SK-N-SH treated with all-trans-retinoic acid at 6 μM for 48 hours (cell line): ENCODE data around the gene ZBTB49.
A peak's percentile ranks its signal among the peaks of the same experiment; 100 is the strongest.

Experiments
- ATAC-seq: fragments of 200-7000 bp; cut with Tn5 transposase; 3 replicates; pipeline ENCODE4 v1.9.1; 2020; ENCODE audit warnings: mild to moderate bottlenecking, moderate library complexity
- ARNTL ChIP-seq: fragments of 450-650 bp; formaldehyde crosslinking; IDR thresholded peaks from 2 replicates; pipeline ENCODE4 v1.5.0; 2020; ENCODE audit warnings: low read depth, mild to moderate bottlenecking, moderate library complexity, borderline replicate concordance
- BACH2 ChIP-seq: fragments of 250-450 bp; sonication (Bioruptor Pico); IDR thresholded peaks from 2 replicates; pipeline ENCODE4 v1.9.0; 2021; ENCODE audit warnings: mild to moderate bottlenecking, borderline replicate concordance
- CSDC2 ChIP-seq: fragments of 250-450 bp; sonication (Bioruptor Pico); IDR thresholded peaks from 2 replicates; pipeline ENCODE4 v1.5.0; 2020; ENCODE audit warnings: mild to moderate bottlenecking, moderate library complexity
- GLIS3 ChIP-seq: fragments of 250-450 bp; sonication (Bioruptor Pico); IDR thresholded peaks from 2 replicates; pipeline ENCODE4 v1.5.0; 2020; ENCODE audit warnings: mild to moderate bottlenecking, moderate library complexity
- ISL1 ChIP-seq: fragments of 250-450 bp; sonication (Bioruptor Pico); IDR thresholded peaks from 2 replicates; pipeline ENCODE4 v2.1.2; 2022; ENCODE audit warnings: mild to moderate bottlenecking, moderate library complexity
- OSR1 ChIP-seq: fragments of 250-450 bp; sonication (Bioruptor Pico); IDR thresholded peaks from 2 replicates; pipeline ENCODE4 v1.8.0; 2022; ENCODE audit warnings: moderate library complexity, mild to moderate bottlenecking, inconsistent platforms
- TOX ChIP-seq: fragments of 250-450 bp; sonication (Bioruptor Pico); IDR thresholded peaks from 2 replicates; pipeline ENCODE4 v1.8.0; 2021; ENCODE audit warnings: mild to moderate bottlenecking, moderate library complexity, borderline replicate concordance
- ZFP3 ChIP-seq: fragments of 250-450 bp; sonication (Bioruptor Pico); IDR thresholded peaks from 2 replicates; pipeline ENCODE4 v1.5.0; 2020; ENCODE audit warnings: mild to moderate bottlenecking, moderate library complexity
- ZNF70 ChIP-seq: fragments of 450-650 bp; formaldehyde crosslinking; IDR thresholded peaks from 2 replicates; pipeline ENCODE4 v1.5.0; 2020; ENCODE audit warnings: mild to moderate bottlenecking, moderate library complexity
- ZNF8 ChIP-seq: fragments of 450-650 bp; formaldehyde crosslinking; IDR thresholded peaks from 2 replicates; pipeline ENCODE4 v1.5.0; 2020; ENCODE audit warnings: mild to moderate bottlenecking, moderate library complexity
- TF ChIP-seq, protein P1 (sequence below): fragments of 250-450 bp; sonication (Bioruptor Pico); IDR thresholded peaks from 2 replicates; pipeline ENCODE4 v1.8.0; 2021; ENCODE audit warnings: low read depth, mild to moderate bottlenecking, moderate library complexity, borderline replicate concordance
- TF ChIP-seq, protein P2 (sequence below): fragments of 250-450 bp; sonication (Bioruptor Pico); IDR thresholded peaks from 2 replicates; pipeline ENCODE4 v1.5.0; 2020; ENCODE audit warnings: mild to moderate bottlenecking, moderate library complexity

ZBTB49 gene, protein sequence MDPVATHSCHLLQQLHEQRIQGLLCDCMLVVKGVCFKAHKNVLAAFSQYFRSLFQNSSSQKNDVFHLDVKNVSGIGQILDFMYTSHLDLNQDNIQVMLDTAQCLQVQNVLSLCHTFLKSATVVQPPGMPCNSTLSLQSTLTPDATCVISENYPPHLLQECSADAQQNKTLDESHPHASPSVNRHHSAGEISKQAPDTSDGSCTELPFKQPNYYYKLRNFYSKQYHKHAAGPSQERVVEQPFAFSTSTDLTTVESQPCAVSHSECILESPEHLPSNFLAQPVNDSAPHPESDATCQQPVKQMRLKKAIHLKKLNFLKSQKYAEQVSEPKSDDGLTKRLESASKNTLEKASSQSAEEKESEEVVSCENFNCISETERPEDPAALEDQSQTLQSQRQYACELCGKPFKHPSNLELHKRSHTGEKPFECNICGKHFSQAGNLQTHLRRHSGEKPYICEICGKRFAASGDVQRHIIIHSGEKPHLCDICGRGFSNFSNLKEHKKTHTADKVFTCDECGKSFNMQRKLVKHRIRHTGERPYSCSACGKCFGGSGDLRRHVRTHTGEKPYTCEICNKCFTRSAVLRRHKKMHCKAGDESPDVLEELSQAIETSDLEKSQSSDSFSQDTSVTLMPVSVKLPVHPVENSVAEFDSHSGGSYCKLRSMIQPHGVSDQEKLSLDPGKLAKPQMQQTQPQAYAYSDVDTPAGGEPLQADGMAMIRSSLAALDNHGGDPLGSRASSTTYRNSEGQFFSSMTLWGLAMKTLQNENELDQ

DNA sequence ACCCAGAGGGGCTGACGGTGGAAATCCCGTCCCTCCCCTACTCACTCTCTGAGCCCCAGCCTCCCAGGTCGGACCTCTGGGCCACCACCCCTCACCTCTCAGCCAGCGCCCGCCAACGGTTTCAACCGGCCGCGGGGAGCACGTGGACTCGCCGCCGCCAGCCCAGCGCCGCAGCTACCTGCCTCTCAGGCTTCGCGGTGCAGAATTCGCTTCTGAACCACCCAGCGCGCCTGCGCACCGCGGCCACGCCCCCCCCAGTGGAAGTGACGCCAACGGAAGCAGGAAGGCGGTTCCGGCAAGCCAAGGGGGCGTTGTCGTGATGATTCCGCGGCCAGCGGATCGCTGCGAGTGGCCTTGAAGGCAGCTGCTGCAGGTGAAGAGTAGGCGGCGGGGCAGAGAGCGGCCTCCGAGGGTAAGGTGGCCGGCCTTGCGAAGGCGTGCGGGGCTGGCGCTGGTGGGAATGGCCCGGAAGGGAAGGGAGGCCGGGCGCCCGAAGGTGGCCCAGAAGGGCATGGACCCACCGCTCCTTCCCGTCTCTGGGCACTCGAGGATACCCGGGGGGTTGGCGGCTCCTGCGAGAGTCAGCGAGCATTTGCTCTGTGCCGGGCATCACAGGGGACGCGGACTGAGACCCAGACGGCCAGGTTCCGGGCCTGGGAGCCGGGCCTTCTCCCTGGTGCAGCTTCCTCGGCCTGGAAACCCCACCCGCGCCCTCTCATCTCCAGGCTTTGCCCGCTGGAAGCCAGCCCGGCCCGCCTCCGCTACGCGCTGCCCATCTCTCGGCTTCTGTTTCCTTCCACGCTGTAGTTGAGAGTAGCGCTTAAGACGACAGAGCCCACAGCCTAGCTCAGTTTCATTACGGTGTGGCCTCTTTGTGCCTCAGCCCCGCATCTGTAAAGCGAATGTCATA is at the start of gene ZBTB49, which contains the start of gene LYAR:
Gene ZBTB49 (plus strand): TSS at position 311 of the 910 bp plus-strand sequence. CDS start 9,695 bp downstream, outside the sequence.
Gene LYAR (minus strand): TSS at position 214 of the 910 bp plus-strand sequence. CDS start 6,412 bp downstream, outside the sequence.
- no peak for TF ChIP-seq BACH2
- TF ChIP-seq ZNF70 = no peak
- TF ChIP-seq ZNF8 (CRISPR knock-in tag) = no peak
- ATAC-seq = peak; percentile 96

DNA sequence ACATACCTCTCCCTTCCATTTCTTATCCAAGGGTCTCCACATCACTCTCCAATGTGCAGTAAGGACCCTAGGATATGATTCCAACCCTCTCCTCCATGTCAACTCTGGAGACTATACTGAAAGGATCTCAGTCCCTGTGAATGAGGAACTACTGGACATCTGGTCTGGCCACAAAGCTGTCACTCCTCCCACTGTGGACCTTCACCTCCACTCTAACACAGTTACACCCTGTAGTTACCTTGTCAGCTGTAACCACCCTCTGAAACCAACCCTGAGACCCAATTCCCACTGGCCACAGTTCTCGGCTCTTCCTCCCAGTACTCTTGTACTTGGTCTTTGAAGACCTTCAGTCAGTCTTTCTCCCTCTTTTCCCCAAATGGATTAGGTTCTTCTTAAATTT is 44.9 kb upstream of the ZBTB49 start:
- no peak for ATAC-seq
- TF ChIP-seq OSR1 (CRISPR knock-in tag) (no peak), GLIS3 (CRISPR knock-in tag) (no peak), ZFP3 (no peak), ZNF8 (CRISPR knock-in tag) (no peak)
- TF ChIP-seq, protein P1, sequence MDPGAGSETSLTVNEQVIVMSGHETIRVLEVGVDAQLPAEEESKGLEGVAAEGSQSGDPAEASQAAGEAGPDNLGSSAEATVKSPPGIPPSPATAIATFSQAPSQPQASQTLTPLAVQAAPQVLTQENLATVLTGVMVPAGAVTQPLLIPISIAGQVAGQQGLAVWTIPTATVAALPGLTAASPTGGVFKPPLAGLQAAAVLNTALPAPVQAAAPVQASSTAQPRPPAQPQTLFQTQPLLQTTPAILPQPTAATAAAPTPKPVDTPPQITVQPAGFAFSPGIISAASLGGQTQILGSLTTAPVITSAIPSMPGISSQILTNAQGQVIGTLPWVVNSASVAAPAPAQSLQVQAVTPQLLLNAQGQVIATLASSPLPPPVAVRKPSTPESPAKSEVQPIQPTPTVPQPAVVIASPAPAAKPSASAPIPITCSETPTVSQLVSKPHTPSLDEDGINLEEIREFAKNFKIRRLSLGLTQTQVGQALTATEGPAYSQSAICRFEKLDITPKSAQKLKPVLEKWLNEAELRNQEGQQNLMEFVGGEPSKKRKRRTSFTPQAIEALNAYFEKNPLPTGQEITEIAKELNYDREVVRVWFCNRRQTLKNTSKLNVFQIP (CRISPR knock-in tag) = no peak
- TF ChIP-seq, protein P2, sequence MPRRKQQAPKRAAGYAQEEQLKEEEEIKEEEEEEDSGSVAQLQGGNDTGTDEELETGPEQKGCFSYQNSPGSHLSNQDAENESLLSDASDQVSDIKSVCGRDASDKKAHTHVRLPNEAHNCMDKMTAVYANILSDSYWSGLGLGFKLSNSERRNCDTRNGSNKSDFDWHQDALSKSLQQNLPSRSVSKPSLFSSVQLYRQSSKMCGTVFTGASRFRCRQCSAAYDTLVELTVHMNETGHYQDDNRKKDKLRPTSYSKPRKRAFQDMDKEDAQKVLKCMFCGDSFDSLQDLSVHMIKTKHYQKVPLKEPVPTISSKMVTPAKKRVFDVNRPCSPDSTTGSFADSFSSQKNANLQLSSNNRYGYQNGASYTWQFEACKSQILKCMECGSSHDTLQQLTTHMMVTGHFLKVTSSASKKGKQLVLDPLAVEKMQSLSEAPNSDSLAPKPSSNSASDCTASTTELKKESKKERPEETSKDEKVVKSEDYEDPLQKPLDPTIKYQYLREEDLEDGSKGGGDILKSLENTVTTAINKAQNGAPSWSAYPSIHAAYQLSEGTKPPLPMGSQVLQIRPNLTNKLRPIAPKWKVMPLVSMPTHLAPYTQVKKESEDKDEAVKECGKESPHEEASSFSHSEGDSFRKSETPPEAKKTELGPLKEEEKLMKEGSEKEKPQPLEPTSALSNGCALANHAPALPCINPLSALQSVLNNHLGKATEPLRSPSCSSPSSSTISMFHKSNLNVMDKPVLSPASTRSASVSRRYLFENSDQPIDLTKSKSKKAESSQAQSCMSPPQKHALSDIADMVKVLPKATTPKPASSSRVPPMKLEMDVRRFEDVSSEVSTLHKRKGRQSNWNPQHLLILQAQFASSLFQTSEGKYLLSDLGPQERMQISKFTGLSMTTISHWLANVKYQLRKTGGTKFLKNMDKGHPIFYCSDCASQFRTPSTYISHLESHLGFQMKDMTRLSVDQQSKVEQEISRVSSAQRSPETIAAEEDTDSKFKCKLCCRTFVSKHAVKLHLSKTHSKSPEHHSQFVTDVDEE = no peak

DNA sequence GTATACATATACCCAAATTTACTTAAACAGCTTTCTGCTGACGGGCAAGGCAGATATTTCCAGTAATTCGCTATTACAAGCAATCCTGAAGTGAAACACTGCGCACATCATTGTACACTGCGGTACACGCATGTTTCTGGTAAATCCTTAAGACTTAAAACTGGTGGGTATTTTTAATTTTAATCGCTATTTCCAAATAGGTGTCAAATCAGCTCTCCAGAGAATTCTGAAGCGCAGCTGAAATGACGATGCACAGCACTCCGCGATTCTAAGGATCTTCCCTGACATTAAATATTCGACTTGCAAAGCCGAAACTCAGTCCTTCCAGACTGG is 42.4 kb upstream of the ZBTB49 start:
- TF ChIP-seq ZNF8 (CRISPR knock-in tag) (no peak), ARNTL (CRISPR knock-in tag) (no peak), TOX (CRISPR knock-in tag) (no peak), ISL1 (no peak)
- TF ChIP-seq, protein P2 = no peak
- TF ChIP-seq, all 23 proteins: peak for 0
- peak; percentile 13 for ATAC-seq

DNA sequence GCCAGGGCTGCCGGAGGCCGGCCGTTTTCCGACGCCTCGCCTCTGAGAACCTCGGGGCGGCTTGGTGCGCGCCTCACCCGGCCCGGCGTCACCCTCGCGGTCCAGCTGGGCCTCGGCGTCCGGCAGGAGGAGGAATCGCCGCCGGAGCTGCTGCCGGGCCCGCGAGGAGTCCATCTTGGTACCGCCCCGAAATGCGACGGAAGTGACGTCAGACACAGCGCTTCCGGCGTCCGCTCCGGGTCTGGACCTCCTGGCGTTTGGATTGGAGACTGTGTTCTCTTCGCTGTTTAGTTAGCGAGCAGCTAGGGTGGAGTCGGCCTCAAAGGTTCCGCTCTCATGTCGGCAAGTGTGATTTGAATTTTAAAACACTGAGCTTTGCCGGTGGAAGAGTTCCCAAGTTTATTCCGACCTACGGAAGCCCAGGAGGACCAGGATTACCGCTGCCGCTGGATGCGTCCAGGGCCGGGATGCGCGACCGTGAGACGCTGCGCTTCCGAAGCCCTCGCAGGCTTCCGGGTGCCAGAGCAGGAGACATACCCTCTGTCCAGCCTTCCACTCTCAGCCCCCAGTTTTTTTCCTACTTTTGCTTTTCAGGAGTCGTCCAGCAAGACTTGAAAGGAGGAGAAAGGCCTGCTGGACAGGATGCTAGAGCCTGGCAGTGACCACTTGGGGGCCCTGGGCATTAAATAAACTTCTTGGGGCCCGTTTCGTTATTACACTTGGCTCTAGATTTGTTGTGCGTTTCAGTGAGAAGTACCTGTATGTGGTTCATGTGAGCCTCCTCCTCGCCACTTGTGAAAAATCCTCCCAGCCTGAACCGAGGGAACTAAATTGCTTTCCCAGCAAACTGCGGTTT is 41.8 kb upstream of the ZBTB49 start, which contains the start of gene TMEM128:
Gene TMEM128 (minus strand): TSS at position 195 of the 856 bp plus-strand sequence. CDS start 21 bp downstream, at position 174.
- ATAC-seq = peak; percentile 96
- no peak for TF ChIP-seq CSDC2 (CRISPR knock-in tag)
- peak; percentile 43; the same call in 1 of the 2 replicates for TF ChIP-seq ZFP3
- TF ChIP-seq, protein P1 (CRISPR knock-in tag) = 0 out of 2 replicates have a peak, but pooled peaks have one; percentile 21
